ENCODE measurements around the gene VMP1. TPM values are rescaled to one million over a fixed set of nuclear protein-coding genes. Genes with fewer than 3 reads are reported as not detected.
"Not testable (repeated sequence)": the region's sequence is repeated elsewhere in the genome, so short reads cannot be mapped to it uniquely, and the experiment has no call there.

VMP1 gene
- total RNA-seq, 1 donor = 460 TPM

DNA sequence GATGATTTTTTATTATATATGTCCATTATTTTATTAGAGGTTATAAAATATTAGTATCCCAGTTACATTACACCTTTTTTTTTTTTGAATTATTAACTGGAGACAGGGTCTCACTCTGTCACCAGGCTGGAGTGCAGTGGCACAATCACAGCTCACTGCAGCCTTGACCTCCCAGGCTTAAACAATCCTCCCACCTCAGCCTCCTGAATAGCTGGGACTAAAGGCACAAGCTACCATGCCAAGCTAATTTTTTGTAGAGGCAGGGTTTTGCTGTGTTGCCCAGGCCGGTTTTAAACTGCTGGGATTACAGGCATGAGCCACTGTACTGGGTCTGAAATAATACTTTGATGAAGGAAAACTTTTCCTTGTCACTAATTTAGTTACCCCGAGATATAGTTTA, 63.6 kb downstream of the VMP1 start:
- no peak overlapping the region for H3K4me3 ChIP-seq (ENCODE audit: low read length)
- H3K27me3 ChIP-seq (ENCODE audit: insufficient read depth, low read length) = no peaks in the 10 kb centered on the region
- no peaks in the 10 kb centered on the region for H3K9me3 ChIP-seq (ENCODE audit: low read depth, low read length)
- H3K4me1 ChIP-seq (ENCODE audit: insufficient read depth, low read length) = peaks cover 23% of the 10 kb centered on the region

DNA sequence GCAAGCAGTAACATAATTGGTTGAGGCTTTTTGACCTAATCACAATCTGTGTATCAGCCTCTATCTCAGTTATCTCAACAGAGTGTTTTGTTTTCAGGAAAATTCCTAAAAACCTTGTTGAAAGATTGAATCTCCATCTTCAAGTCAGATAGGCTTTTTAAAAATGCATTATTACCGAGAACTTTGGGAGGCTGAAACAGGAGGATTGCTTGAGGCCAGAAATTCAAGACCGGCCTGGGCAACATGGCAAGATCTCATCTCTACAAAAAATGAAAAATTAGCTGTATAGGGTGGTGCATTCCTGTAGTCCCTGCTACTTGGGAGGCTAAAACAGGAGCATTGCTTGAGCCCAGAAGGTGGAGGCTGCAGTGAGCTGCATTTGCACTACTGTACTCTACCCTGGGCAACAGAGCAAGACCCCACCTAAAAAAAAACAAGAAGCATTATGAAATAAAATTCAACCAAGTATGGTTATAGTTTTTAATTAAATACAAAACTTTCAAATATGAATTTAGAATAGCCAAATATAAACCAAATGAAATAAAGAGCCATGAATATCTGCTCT, 68.4 kb downstream of the VMP1 start:
- Histone ChIP-seq H3K9me3 (ENCODE audit: low read depth, low read length) (no peaks in the 10 kb centered on the region), H3K4me1 (ENCODE audit: insufficient read depth, low read length) (peaks cover 14% of the 10 kb centered on the region), H3K4me3 (ENCODE audit: low read length) (no peak overlapping the region), H3K27me3 (ENCODE audit: insufficient read depth, low read length) (no peaks in the 10 kb centered on the region)

DNA sequence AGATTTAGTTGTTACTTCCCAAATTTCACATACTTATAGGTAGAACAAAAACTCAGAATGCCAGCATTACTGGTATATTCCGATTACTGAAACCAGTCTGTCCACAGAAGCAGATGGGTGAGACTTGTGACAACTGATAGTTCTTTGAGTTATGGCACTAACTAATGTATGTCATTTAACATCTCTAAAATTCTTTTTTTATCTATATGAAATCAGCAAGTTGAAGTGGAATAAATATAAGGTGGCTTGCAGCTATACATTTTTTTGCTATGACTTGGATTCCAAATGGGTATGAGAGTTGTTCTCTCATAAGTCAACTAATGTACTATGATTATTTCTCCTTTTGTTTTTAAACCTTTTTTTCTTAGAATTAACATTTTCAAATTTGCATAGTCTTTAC, 69.1 kb downstream of the VMP1 start:
- Histone ChIP-seq H3K4me3 (ENCODE audit: low read length) (no peak overlapping the region), H3K4me1 (ENCODE audit: insufficient read depth, low read length) (peaks cover 9% of the 10 kb centered on the region), H3K27me3 (ENCODE audit: insufficient read depth, low read length) (no peaks in the 10 kb centered on the region), H3K9me3 (ENCODE audit: low read depth, low read length) (no peaks in the 10 kb centered on the region)

DNA sequence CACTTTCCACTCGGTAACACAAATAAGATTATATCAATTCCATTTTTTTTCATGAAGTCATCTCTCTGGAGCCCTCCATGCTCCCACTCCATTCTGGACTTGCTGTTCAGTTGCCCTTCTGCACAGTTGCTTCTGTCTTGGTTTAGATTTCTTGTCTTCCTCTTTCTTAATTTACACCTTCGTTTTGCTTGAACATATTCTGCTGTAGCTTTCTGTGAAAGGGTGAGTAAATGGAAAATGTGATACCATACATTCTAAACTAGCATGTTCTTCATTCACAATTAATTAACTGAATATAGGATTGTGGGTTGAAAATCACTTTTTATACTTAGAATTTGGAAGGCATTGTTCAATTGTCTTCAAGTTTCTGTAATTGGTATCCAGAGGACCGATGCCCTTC, 69.6 kb downstream of the VMP1 start:
- H3K27me3 ChIP-seq (ENCODE audit: insufficient read depth, low read length) = no peaks in the 10 kb centered on the region
- H3K9me3 ChIP-seq (ENCODE audit: low read depth, low read length) = no peaks in the 10 kb centered on the region
- no peak overlapping the region for H3K4me3 ChIP-seq (ENCODE audit: low read length)
- peaks cover 9% of the 10 kb centered on the region for H3K4me1 ChIP-seq (ENCODE audit: insufficient read depth, low read length)

DNA sequence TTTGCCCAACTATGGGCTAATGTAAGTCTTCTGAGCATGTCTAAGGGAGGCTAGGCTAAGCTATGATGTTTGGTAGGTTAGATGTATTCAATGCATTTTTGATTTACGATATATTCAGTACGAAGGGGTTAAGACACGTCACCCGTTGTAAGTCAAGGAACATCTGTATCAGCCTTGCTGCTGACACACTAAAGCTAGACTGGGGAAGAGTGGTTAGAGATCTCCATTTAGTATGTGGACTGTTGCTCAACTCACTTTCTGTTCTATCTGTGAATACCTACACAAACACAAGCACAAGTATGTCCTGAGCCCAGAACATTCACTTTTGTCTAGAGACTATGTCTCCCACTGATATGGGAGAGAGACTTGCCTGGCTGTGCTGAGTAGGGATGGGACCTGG, 71.5 kb downstream of the VMP1 start:
- H3K27me3 ChIP-seq (ENCODE audit: insufficient read depth, low read length) = no peaks in the 10 kb centered on the region
- peaks cover 23% of the 10 kb centered on the region for H3K4me1 ChIP-seq (ENCODE audit: insufficient read depth, low read length)
- H3K4me3 ChIP-seq (ENCODE audit: low read length) = no peak overlapping the region

DNA sequence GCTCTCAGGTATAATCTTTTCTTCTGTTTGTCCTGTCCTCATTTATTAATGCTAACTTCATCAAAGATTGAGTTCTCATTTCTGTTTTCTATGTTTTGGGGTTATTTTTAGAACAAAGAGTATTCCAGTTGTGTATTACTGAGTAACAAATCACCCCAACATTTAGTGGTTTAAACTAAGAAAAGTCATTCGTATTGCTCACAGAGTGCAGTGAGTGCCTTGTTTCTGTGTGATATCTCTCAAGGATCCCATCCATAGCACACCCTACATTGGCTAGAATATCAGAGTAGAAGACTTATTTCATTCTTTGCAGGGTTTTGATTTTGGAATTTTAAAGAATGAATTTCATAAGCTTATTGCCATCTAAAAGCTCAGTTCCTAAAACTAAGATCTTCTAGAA, 72.1 kb downstream of the VMP1 start:
- Histone ChIP-seq H3K4me3 (ENCODE audit: low read length) (no peak overlapping the region), H3K4me1 (ENCODE audit: insufficient read depth, low read length) (peaks cover 27% of the 10 kb centered on the region), H3K27me3 (ENCODE audit: insufficient read depth, low read length) (no peaks in the 10 kb centered on the region), H3K9me3 (ENCODE audit: low read depth, low read length) (no peaks in the 10 kb centered on the region)

More for the DNA sequence above, 71.5 kb downstream of the VMP1 start:
- H3K9me3 ChIP-seq (ENCODE audit: low read depth, low read length) = no peaks in the 10 kb centered on the region

DNA sequence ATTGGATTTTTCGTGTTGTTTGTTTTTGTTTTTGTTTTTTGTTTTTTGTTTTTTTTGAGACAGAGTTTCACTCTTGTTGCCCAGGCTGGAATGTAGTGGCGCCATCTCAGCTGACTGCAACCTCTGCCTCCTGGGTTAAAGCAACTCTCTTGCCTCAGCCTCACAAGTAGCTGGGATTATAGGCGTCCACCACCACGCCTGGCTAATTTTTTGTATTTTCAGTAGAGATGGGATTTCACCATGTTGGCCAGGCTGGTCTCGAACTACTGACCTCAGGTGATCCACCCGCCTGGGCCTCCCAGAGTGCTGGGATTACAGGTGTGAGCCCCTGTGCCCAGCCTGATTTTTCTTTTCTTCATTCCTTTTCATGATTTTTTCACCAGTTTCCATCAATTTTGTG, 73.1 kb downstream of the VMP1 start:
- peaks cover 33% of the 10 kb centered on the region for H3K4me1 ChIP-seq (ENCODE audit: insufficient read depth, low read length)
- H3K9me3 ChIP-seq (ENCODE audit: low read depth, low read length); H3K4me3 ChIP-seq (ENCODE audit: low read length): not testable (repeated sequence)

DNA sequence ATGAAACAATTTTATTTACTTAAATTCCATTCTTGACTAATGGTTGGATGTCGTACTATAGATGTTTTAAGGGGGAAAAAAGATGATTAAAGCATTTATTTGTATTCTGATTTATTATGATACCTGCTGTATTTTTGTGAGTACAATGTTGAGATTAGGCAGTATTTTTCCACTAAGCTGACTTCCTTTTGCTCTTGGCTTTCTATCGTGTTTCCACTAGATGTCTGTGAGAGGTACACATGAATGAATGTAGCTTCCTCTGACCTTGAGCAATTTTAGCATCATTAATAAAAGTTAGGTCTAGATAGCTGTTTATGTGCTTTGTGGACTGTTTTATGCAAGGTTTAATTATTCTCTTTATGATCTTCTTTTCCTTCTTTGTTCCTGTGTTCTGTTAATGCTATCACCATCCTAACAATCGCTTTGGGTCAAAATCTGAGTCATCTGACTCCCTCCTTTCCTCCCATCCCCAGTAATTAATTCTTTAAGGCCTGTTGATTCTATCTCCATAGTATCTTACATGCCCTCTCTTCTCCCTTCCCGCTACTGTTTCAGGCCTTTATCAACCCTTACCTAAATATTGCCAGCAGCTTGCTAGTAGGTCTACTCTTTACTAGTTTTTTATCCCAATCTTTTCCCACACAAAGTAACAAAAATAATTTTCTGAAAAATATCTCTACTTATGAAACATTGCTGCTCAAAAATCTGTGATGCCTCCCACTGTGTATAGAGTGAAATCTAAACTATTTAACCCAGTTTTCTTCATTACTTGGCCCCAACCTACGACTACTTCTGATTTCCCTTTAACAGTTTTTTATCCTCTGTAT, 76.0 kb downstream of the VMP1 start:
- H3K4me1 ChIP-seq (ENCODE audit: insufficient read depth, low read length) = peaks cover 55% of the 10 kb centered on the region
- no peaks in the 10 kb centered on the region for H3K27me3 ChIP-seq (ENCODE audit: insufficient read depth, low read length)
- H3K4me3 ChIP-seq (ENCODE audit: low read length) = no peak overlapping the region
- H3K9me3 ChIP-seq (ENCODE audit: low read depth, low read length) = no peaks in the 10 kb centered on the region

More for the DNA sequence above, 73.1 kb downstream of the VMP1 start:
- H3K27me3 ChIP-seq (ENCODE audit: insufficient read depth, low read length) = not testable (repeated sequence)

DNA sequence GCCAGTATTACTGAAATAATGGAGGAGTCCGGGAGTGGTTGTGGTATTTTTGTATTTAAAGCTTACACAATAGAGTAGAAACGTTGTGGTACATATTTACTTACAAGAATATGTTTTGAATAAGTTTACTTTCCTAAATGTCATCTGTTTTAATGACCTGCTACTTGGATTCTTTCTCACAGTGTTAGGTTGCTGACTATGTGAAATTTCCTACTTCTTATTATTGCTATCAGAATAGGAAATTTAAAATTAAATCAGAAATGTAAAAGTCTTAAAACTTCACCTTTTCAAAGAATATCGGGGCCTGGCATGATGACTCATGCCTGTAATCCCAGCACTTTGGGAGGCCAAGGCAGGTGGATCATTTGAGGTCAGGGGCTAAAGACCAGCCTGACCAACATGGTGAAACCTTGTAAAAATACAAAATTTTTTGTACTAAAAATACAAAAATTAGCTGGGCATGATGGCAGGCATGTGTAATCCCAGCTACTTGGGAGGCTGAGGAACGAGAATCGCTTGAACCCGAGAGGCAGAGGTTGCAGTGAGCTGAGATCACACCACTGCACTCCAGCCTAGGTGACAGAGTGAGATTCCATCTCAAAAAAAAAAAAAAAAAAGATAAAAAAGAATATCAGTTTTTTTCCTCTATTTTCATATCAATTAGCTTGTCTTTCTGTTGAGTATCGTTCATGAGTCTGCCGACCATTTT, 77.8 kb downstream of the VMP1 start:
- Histone ChIP-seq H3K27me3 (ENCODE audit: insufficient read depth, low read length) (no peaks in the 10 kb centered on the region), H3K9me3 (ENCODE audit: low read depth, low read length) (no peaks in the 10 kb centered on the region), H3K4me3 (ENCODE audit: low read length) (no peak overlapping the region), H3K4me1 (ENCODE audit: insufficient read depth, low read length) (peaks cover 64% of the 10 kb centered on the region)

DNA sequence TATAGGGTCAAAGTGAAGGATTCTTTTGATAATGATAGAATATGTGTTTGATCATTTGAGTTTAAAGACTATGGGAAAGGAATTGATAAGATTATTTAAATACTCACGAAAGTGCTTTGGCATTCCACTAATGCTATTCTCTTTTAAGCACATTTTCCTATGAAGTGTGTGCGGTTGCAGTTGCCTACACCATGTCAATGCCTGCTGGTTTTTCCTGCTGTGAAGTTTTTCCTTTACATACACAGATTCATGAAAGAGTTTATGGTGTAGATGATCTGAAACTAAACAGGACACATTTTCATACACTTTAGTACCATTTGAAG, 78.7 kb downstream of the VMP1 start:
- H3K4me3 ChIP-seq (ENCODE audit: low read length) = no peak overlapping the region
- peaks cover 70% of the 10 kb centered on the region for H3K4me1 ChIP-seq (ENCODE audit: insufficient read depth, low read length)
- H3K9me3 ChIP-seq (ENCODE audit: low read depth, low read length) = no peaks in the 10 kb centered on the region
- H3K27me3 ChIP-seq (ENCODE audit: insufficient read depth, low read length) = no peaks in the 10 kb centered on the region

DNA sequence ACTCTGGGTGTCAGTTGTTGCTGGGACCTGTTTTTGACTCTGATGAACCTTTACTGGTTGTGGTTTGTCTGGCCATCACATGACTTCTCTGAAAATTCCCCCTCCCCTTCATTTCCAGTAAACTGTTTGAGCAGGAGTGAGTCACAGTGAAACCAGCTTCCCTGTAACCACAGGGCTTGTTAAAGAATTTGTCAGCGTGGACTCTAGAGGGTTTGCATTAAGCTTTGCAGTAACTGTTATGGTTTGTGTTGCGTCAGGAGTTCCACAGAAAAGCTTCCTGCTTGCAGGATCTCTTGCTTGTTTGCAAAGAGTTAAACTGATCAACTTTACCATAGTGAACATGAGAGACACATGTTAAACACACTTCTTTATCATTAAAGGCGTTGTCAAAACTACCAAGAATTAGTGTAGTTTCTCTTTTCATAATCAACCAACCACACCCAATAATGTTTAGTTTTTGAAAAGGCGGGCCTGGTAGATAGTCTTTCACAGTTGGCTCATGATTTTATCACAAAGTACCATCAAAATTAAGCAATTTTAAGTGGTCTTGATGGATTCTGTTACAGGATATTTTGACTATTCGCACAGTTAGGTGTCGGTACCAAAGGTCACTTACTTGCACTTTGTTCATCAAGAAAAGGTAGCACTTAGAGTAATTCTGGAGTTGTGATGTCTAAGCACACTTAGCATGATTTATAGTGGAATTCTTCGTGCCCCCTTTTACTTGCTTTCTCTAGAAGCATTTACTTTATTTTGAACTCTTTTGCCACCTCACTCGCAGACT, 79.3 kb downstream of the VMP1 start:
- peaks cover 75% of the 10 kb centered on the region for H3K4me1 ChIP-seq (ENCODE audit: insufficient read depth, low read length)
- no peaks in the 10 kb centered on the region for H3K27me3 ChIP-seq (ENCODE audit: insufficient read depth, low read length)
- no peaks in the 10 kb centered on the region for H3K9me3 ChIP-seq (ENCODE audit: low read depth, low read length)
- no peak overlapping the region for H3K4me3 ChIP-seq (ENCODE audit: low read length)

DNA sequence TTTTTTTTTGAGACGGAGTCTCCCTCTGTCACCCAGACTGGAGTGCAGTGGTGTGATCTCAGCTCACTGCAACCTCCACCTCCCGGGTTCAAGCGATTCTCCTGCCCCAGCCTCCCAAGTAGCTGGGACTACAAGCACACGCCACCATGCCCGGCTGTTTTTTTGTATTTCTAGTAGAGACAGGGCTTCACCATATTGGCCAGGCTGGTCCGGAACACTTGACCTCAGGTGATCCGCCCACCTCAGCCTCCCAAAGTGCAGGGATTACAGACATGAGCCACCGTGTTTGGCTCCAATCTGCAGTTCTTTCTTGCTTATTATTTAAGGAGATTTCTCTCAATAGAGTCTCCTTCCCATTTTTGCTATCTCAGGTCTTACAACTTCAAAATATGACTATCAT, 82.4 kb downstream of the VMP1 start:
- not testable (repeated sequence) for H3K27me3 ChIP-seq (ENCODE audit: insufficient read depth, low read length); H3K4me3 ChIP-seq (ENCODE audit: low read length); H3K9me3 ChIP-seq (ENCODE audit: low read depth, low read length)
- H3K4me1 ChIP-seq (ENCODE audit: insufficient read depth, low read length) = peaks cover 77% of the 10 kb centered on the region

DNA sequence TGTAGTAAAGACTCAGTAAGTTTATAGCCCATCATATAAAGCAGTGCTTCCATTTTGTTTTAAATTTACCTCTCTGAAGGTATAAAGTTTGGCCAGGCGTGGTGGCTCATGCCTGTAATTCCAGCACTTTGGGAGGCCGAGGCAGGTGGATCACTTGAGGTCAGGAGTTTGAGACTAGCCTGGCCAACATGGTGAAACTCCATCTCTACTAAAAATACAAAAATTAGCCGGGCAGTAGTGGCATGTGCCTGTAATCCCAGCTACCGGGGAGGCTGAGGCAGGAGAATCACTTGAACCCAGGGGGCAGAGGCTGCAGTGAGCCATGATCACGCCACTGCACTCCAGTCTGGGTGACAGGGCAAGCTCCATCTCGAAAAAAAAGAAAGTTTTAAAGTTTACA, 83.0 kb downstream of the VMP1 start:
- not testable (repeated sequence) for H3K27me3 ChIP-seq (ENCODE audit: insufficient read depth, low read length); H3K4me3 ChIP-seq (ENCODE audit: low read length)
- peaks cover 71% of the 10 kb centered on the region for H3K4me1 ChIP-seq (ENCODE audit: insufficient read depth, low read length)

DNA sequence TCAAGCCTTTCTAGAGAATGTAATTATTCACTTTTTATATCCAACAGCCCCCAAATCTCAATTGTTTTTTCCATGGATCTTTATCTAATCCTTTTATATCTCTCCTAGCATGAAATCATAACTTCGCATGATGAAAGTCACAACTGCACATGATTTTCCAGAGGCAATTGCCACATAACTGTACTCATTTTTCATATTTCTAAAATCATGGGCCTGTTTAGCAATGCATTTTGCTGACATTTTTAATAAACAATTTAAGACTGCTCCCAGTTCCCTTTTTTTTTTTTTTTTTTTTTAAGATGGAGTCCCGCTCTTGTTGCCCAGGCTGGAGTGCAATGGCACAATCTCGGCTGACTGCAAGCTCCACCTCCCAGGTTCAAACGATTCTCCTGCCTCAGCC, 83.5 kb downstream of the VMP1 start:
- H3K4me3 ChIP-seq (ENCODE audit: low read length) = no peak overlapping the region
- H3K27me3 ChIP-seq (ENCODE audit: insufficient read depth, low read length) = no peaks in the 10 kb centered on the region
- no peaks in the 10 kb centered on the region for H3K9me3 ChIP-seq (ENCODE audit: low read depth, low read length)
- peaks cover 69% of the 10 kb centered on the region for H3K4me1 ChIP-seq (ENCODE audit: insufficient read depth, low read length)

More for the DNA sequence above, 83.0 kb downstream of the VMP1 start:
- not testable (repeated sequence) for H3K9me3 ChIP-seq (ENCODE audit: low read depth, low read length)
